Measurements from ENCODE around the gene PDLIM1.

- TF ChIP-seq POLR2AphosphoS5 (IDR thresholded peaks at IDR 0.05; ENCODE audit: borderline replicate concordance, low read depth, low read length) (no peak), EZH2 (IDR thresholded peaks at IDR 0.05) (no peak)
Observed at GRCh38 chr10:95304976-95305375, 14.2 kb upstream of the PDLIM1 start.
